ENCODE data around the gene C1QTNF12.

Gene C1QTNF12

GRCh38 chr1:1222575-1223225 lies 23.8 kb downstream of the C1QTNF12 start:
- H3K27ac ChIP-seq = no peak overlapping the region
- no peak for TF ChIP-seq ZFX (IDR thresholded peaks at IDR 0.05)
- no peak for TF ChIP-seq CTCF (conservative IDR thresholded peaks at IDR 0.05)

- no peak for TF ChIP-seq CTCF (conservative IDR thresholded peaks at IDR 0.05)
- no peak for TF ChIP-seq ZFX (IDR thresholded peaks at IDR 0.05)
These were observed 24.5 kb downstream of the C1QTNF12 start for GRCh38 chr1:1221887-1222574.

GRCh38 chr1:1220197-1220596 lies 26.3 kb downstream of the C1QTNF12 start:
- no peak for TF ChIP-seq CTCF (conservative IDR thresholded peaks at IDR 0.05)
- no peak for TF ChIP-seq ZFX (IDR thresholded peaks at IDR 0.05)
- H3K27ac ChIP-seq = no peak overlapping the region

More at GRCh38 chr1:1221887-1222574, 24.5 kb downstream of the C1QTNF12 start:
- no peak overlapping the region for H3K27ac ChIP-seq

- no peak for TF ChIP-seq ZFX (IDR thresholded peaks at IDR 0.05)
- no peak for TF ChIP-seq CTCF (conservative IDR thresholded peaks at IDR 0.05)
- no peak overlapping the region for H3K27ac ChIP-seq
These were observed 27.2 kb downstream of the C1QTNF12 start for GRCh38 chr1:1219341-1219740.

GRCh38 chr1:1218524-1219200 lies 27.9 kb downstream of the C1QTNF12 start:
- no peak for TF ChIP-seq ZFX (IDR thresholded peaks at IDR 0.05)
- no peak for TF ChIP-seq CTCF (conservative IDR thresholded peaks at IDR 0.05)
- no peak overlapping the region for H3K27ac ChIP-seq

GRCh38 chr1:1217621-1218523 lies 28.6 kb downstream of the C1QTNF12 start:
- no peak overlapping the region for H3K27ac ChIP-seq
- TF ChIP-seq CTCF (conservative IDR thresholded peaks at IDR 0.05) (no peak), ZFX (IDR thresholded peaks at IDR 0.05) (no peak)

All from C4-2B (cell line).